AG20443 (cell line): ENCODE measurements around the gene PAK2.
A peak's percentile ranks its signal among the peaks of the same experiment; 100 is the strongest.
"Not testable (repeated sequence)": the region's sequence is repeated elsewhere in the genome, so short reads cannot be mapped to it uniquely, and the experiment has no call there.

Experiments used
- DNase-seq: peaks from one replicate; pipeline ENCODE4 v3.0.0; 2012; ENCODE audit warnings: low spot score, mixed read lengths

PAK2 gene

GRCh38 chr3:196843435-196844110 lies 103.9 kb downstream of the PAK2 start:
- no peak for DNase-seq

- DNase-seq, result not testable (repeated sequence)
Observed at GRCh38 chr3:196844235-196845219, 104.9 kb downstream of the PAK2 start.

- not testable (repeated sequence) for DNase-seq
Observed at GRCh38 chr3:196848375-196848774, 108.7 kb downstream of the PAK2 start.

GRCh38 chr3:196849180-196849741 lies 109.6 kb downstream of the PAK2 start:
- no peak for DNase-seq

GRCh38 chr3:196863000-196863399 lies 123.3 kb downstream of the PAK2 start:
- DNase-seq, result not testable (repeated sequence)

- no peak for DNase-seq
Observed at GRCh38 chr3:196867155-196867506, 127.5 kb downstream of the PAK2 start.

- peak; percentile 99 for DNase-seq
Observed at GRCh38 chr3:196867507-196868296, 128.0 kb downstream of the PAK2 start, which contains the start of gene SENP5. Gene SENP5 (plus strand): TSS chr3:196867920. CDS start chr3:196885182, 17,262 bp downstream.

- peak; percentile 45 for DNase-seq
Observed at GRCh38 chr3:196868297-196868661, 128.6 kb downstream of the PAK2 start.

GRCh38 chr3:196872316-196872715 lies 132.7 kb downstream of the PAK2 start:
- DNase-seq, result no peak

- DNase-seq, result not testable (repeated sequence)
Observed at GRCh38 chr3:196874511-196875094, 134.9 kb downstream of the PAK2 start.

- no peak for DNase-seq
Observed at GRCh38 chr3:196875258-196875657, 135.6 kb downstream of the PAK2 start.
